Sigmoid colon (tissue), 7 donors: ENCODE measurements around the gene CTIF. TPM values are rescaled to one million over a fixed set of nuclear protein-coding genes. Genes with fewer than 3 reads are reported as not detected.

Experiments used
- DNase-seq: peaks from one replicate; pipeline ENCODE4 v3.0.0-alpha.2; 2019
- H3K27ac ChIP-seq, 4 donors: fragments of 200-600 bp; sonication (generic); one replicate each; pipeline ENCODE4 v1.5.1; 2016 to 2019; ENCODE audit warnings: mild to moderate bottlenecking in 1 of 4
- H3K27me3 ChIP-seq, 3 donors: fragments of 200-600 bp; sonication (generic); one replicate each; pipeline ENCODE4 v1.5.1; 2019; ENCODE audit warnings: mild to moderate bottlenecking in 1 of 3
- H3K36me3 ChIP-seq, 4 donors: fragments of 200-600 bp; sonication (generic); one replicate each; pipeline ENCODE4 v1.5.1; 2016 to 2019
- H3K4me1 ChIP-seq, 4 donors: fragments of 200-600 bp; sonication (generic); one replicate each; pipeline ENCODE4 v1.5.1; 2017 to 2019
- H3K4me3 ChIP-seq, 4 donors: fragments of 200-600 bp; sonication (generic); one replicate each; pipeline ENCODE4 v1.5.1; 2017 to 2019; ENCODE audit warnings: mild to moderate bottlenecking in 2 of 4, moderate library complexity in 1 of 4
- H3K9me3 ChIP-seq, 4 donors: fragments of 200-600 bp in 3 of 4; sonication (generic) in 3 of 4; one replicate each; pipeline versions ENCODE4 v1.5.1 to v1.6.1; 2013 to 2019
- EP300 ChIP-seq, 4 donors: sonication (generic); formaldehyde crosslinking; IDR thresholded peaks; one replicate each; pipeline ENCODE4 v1.6.1; 2017; ENCODE audit warnings: antibody characterized with exemption in 4 of 4
- POLR2A ChIP-seq, 2 donors: fragments of 450-650 bp; IDR thresholded peaks; one replicate each; pipeline ENCODE4 v1.6.1; 2016; ENCODE audit warnings: antibody characterized with exemption in 2 of 2, mild to moderate bottlenecking in 2 of 2, moderate library complexity in 2 of 2
- POLR2AphosphoS5 ChIP-seq, 4 donors: sonication (generic); formaldehyde crosslinking; IDR thresholded peaks; one replicate each; pipeline ENCODE4 v1.6.1; 2017; ENCODE audit warnings: antibody characterized with exemption in 4 of 4
- WGBS, 2 donors: extraction: QIAGEN DNeasy Blood & Tissue Kit; methylation state at CpG; one replicate each; pipeline ENCODE4 v1.1.7; 2013; 5-methylcytosine and 5-hydroxymethylcytosine counted together
- intact Hi-C: fragments of 100-400 bp; cut with DNase I; formaldehyde crosslinking; loops from one replicate; pipeline ENCODE4 v1.15.1; 2023
- polyA plus RNA-seq, 3 donors: library from polyadenylated mRNA; stranded (reverse); fragments of 200-250 nt; gene quantifications; one replicate each; pipeline ENCODE4 v1.2.3, GENCODE V29; 2013
- total RNA-seq, 4 donors: library from RNA; depleted of rRNA; stranded (reverse); fragments of >200 nt; gene quantifications; one replicate each; pipeline ENCODE4 v1.1.0, GENCODE V29; 2016
- TF ChIP-seq, protein P1 (sequence below), 4 experiments: fragments of 450-650 bp in 3 of 4; fragments of 200-600 bp in 1 of 4; IDR thresholded peaks; one replicate each; pipeline ENCODE4 v1.5.1; 2016 to 2019; ENCODE audit warnings: antibody characterized with exemption in 4 of 4, mild to moderate bottlenecking in 3 of 4, moderate library complexity in 2 of 4
- donor health status: healthy with polysubstance abuse.
- donor health status: Bipolar disorder and iron deficiency.
- donor health status: healthy.

Gene CTIF
- total and polyA plus RNA-seq, 7 donors = 3.6 to 65.9 (median 22.5) TPM

DNA sequence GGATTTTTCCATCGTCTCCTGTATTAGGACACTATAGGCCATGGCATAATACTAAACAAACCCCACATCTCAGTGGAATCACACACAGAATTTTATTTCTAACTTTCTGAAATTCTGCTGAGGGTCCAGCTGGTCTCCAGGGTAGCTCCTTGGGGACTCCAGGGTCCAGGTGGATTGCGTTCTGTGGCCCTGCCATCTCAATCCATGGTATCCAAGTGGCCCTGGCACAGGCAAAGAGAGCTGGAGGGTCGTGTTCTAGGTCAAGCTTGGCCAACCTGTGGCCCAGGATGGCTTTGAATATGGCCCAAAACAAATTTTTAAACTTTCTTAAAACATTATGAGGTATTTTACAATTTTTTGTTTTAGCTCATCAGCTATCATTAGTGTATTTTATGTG is 134.6 kb downstream of the CTIF start:
- Histone ChIP-seq H3K4me3 (no peak overlapping the region), H3K27me3 (no peaks in the 10 kb centered on the region), H3K27ac (no peak overlapping the region), H3K36me3 (peaks cover 0 to 34% (median 10%) of the 10 kb centered on the region in 4 donors), H3K4me1 (peaks cover 0 to 31% (median 15%) of the 10 kb centered on the region in 4 donors), H3K9me3 (no peaks in the 10 kb centered on the region)
- DNase-seq = peak; percentile 25
- 63 to 79% methylated on average over 3 of the region's 3 CpGs for WGBS, 2 donors
- TF ChIP-seq, protein P1, sequence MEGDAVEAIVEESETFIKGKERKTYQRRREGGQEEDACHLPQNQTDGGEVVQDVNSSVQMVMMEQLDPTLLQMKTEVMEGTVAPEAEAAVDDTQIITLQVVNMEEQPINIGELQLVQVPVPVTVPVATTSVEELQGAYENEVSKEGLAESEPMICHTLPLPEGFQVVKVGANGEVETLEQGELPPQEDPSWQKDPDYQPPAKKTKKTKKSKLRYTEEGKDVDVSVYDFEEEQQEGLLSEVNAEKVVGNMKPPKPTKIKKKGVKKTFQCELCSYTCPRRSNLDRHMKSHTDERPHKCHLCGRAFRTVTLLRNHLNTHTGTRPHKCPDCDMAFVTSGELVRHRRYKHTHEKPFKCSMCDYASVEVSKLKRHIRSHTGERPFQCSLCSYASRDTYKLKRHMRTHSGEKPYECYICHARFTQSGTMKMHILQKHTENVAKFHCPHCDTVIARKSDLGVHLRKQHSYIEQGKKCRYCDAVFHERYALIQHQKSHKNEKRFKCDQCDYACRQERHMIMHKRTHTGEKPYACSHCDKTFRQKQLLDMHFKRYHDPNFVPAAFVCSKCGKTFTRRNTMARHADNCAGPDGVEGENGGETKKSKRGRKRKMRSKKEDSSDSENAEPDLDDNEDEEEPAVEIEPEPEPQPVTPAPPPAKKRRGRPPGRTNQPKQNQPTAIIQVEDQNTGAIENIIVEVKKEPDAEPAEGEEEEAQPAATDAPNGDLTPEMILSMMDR (IDR thresholded peaks at IDR 0.05) = no peak
- intact Hi-C loops = loop anchor here (10.0 kb wide), 2 partner anchors 771 to 811 kb away; partner anchors contain the start of gene C18orf32

DNA sequence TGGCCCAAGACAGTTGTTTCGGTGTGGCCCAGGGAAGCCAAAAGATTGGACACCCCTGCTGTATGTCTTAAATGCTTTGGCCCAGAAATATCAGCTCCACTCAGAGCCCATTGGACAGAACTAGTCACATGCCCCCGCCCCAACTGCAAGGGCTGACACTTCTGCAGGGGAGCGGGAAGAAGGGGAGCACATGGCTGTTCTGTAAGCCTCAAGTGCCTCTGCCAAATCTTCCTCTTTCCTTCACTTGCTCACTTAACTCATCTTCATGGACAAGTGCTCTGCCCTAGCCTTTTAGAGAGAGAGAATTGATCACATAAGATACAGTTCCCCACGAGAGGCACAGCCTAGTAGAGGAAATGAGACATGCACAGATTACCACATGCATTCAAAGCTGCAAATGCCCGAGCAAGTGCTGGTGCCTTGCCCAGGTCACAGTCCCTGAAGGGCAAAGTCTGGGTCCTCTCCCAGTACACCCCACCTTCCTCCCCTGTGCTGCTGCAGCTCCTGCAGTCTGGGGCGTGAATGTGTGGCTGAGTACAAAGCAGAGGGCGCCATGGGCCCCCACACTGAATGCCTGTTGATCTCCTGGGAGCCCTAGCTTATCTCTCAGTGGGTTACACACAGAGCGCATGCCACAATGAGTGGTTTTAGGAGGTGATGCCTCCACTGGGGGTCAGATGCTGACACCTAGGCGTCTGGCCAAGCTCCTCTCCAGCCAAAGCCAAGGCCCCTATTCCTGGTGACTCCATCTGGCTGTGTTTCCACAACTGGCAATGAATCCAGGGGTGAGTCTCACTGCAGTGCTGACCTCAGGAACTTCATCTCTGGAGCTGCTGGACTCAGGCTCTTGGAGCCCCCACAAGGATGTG is 135.3 kb downstream of the CTIF start:
- intact Hi-C loops = loop anchor here (2.0 to 10.0 kb wide), 3 partner anchors 505 to 811 kb away; partner anchors contain the start of gene C18orf32
- Histone ChIP-seq H3K27me3 (no peaks in the 10 kb centered on the region), H3K9me3 (no peaks in the 10 kb centered on the region), H3K27ac (no peak overlapping the region), H3K4me1 (peaks cover 0 to 38% (median 17%) of the 10 kb centered on the region in 4 donors), H3K36me3 (peaks cover 0 to 29% (median 10%) of the 10 kb centered on the region in 4 donors), H3K4me3 (no peak overlapping the region)
- WGBS, 2 donors = 60 to 72% methylated on average over 9 of the region's 9 CpGs
- peak; percentile 53 for DNase-seq
- TF ChIP-seq EP300 (IDR thresholded peaks at IDR 0.05) (no peak), POLR2A (IDR thresholded peaks at IDR 0.05) (no peak), POLR2AphosphoS5 (IDR thresholded peaks at IDR 0.05) (no peak)
- TF ChIP-seq, protein P1 (IDR thresholded peaks at IDR 0.05) = no peak

DNA sequence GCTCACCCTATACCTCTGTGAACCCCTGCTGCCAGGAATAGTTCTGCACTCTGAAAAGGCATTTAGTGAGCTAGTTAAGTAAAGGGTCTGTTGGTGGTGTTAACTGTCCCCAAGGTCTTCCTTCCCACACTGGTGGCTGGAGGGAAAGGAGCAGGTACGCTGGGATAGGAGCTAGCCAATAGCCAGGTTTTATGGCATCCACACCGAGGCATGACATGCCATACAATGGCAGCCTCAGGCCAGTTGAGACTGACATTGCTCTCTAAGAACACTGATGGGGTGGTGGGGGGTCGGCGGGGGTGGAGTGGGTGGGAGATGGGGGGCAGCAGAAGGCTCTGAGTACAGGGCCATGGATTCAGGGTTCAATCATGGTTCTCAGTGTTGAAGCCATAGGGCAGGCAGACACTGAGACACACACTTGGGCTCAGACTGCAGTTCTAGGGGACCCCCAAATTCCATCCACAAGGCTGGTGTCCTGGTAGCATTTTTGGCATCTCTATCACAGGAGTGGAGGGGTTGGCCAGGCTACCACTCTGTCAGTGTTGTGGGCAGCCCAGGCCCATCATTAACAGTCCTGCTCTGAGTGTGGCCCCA is 136.0 kb downstream of the CTIF start:
- Histone ChIP-seq H3K27ac (no peak overlapping the region), H3K27me3 (no peaks in the 10 kb centered on the region), H3K9me3 (no peaks in the 10 kb centered on the region), H3K36me3 (peaks cover 0 to 26% (median 10%) of the 10 kb centered on the region in 4 donors), H3K4me1 (peaks cover 0 to 45% (median 25%) of the 10 kb centered on the region in 4 donors), H3K4me3 (no peak overlapping the region)
- TF ChIP-seq POLR2A (IDR thresholded peaks at IDR 0.05) (no peak), POLR2AphosphoS5 (IDR thresholded peaks at IDR 0.05) (no peak), EP300 (IDR thresholded peaks at IDR 0.05) (no peak)
- TF ChIP-seq, protein P1 (IDR thresholded peaks at IDR 0.05) = no peak
- 82 to 91% methylated on average over 4 of the region's 4 CpGs for WGBS, 2 donors
- DNase-seq = peak; percentile 43
- intact Hi-C loops = loop anchor here (2.0 to 10.0 kb wide), 7 partner anchors 107 to 810 kb away; partner anchors contain the start of gene C18orf32

DNA sequence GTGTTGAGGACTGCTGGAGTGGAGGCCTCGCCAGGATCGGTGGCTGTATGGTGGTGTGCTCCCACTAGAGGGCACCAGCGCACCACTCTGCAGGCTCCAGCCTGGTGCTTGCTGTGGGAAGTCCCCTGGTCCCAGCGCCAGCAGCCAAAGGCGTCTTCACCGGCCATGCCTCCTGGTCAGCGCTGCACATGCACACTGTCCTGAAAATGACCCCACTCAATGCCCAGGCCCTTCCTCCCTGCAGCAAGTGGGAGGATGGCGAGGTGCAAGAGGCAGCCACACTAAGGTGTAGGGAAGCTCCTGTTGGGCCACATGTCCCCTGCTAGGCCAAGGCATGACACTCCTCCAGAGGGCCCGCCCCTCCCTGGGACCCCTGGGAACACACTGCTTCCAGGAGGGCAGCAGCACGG is 136.5 kb downstream of the CTIF start:
- WGBS, 2 donors = 13% methylated on average over 10 of the region's 10 CpGs
- no peak overlapping the region for H3K27ac ChIP-seq
- intact Hi-C loops = loop anchor here (2.0 to 10.0 kb wide), 7 partner anchors 107 to 809 kb away; partner anchors contain the start of gene C18orf32

More for the DNA sequence above, 136.5 kb downstream of the CTIF start:
- Histone ChIP-seq H3K27me3 (no peaks in the 10 kb centered on the region), H3K4me1 (peaks cover 0 to 50% (median 30%) of the 10 kb centered on the region in 4 donors), H3K36me3 (peaks cover 0 to 21% (median 10%) of the 10 kb centered on the region in 4 donors), H3K9me3 (no peaks in the 10 kb centered on the region), H3K4me3 (no peak overlapping the region)
- TF ChIP-seq, protein P1 (IDR thresholded peaks at IDR 0.05) = peak; percentile 77 to 93 (median 84)
- TF ChIP-seq EP300 (IDR thresholded peaks at IDR 0.05) = no peak
- peak; percentile 92 for DNase-seq
